ENCODE data around the gene TRIM17.

DNA sequence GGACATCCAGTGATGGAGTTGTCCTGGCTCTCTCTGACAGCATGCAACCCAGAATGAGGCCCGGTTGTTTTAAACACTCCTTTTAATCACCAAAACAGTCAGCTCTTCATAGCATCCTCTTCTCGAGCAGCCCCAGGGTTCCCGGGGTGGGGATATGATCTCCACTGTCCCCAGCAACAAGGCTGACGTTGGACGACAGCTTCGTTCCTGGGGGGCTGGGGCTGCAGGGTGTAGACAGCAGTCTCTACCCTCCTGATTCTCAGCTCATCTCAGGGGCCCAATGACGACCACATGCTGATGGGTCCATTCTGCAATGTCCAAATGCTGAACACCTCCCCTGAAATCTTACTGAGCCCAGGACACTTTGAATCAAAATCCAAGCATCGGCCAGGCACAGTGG is 37.0 kb downstream of the TRIM17 start:
- TF ChIP-seq CTCF (IDR thresholded peaks at IDR 0.05) (no peak), POLR2A (IDR thresholded peaks at IDR 0.05) (no peak)

Measured in testis (tissue), 2 donors.